Sigmoid colon (tissue), 4 donors: Measurements from ENCODE around the gene CCDC184.

Experiments
- POLR2A ChIP-seq, 2 donors: fragments of 450-650 bp; IDR thresholded peaks; one replicate each; pipeline ENCODE4 v1.6.1; 2016; ENCODE audit warnings: antibody characterized with exemption in 2 of 2, mild to moderate bottlenecking in 2 of 2, moderate library complexity in 2 of 2
- POLR2AphosphoS5 ChIP-seq, 4 donors: sonication (generic); formaldehyde crosslinking; IDR thresholded peaks; one replicate each; pipeline ENCODE4 v1.6.1; 2017; ENCODE audit warnings: antibody characterized with exemption in 4 of 4
- TF ChIP-seq, protein P1 (sequence below), 4 experiments: fragments of 450-650 bp in 3 of 4; fragments of 200-600 bp in 1 of 4; IDR thresholded peaks; one replicate each; pipeline ENCODE4 v1.5.1; 2016 to 2019; ENCODE audit warnings: antibody characterized with exemption in 4 of 4, mild to moderate bottlenecking in 3 of 4, moderate library complexity in 2 of 4

DNA sequence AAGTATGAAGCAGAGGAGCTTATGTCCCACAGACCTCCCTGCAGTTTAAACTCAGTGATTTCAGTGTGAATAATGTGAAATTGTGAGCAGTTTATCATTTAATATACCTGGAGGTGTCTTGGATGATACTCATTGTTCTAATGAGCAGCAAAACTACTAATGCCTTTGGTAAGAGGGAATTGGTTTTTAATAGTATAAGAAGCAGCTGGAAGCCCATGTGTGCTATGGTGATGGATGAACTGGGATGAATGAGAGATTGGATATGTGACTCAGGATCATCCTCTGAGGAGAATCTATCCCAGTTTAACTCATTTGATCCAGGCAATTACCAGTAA lies 7.1 kb upstream of the CCDC184 start:
- TF ChIP-seq POLR2A (IDR thresholded peaks at IDR 0.05) (no peak), POLR2AphosphoS5 (IDR thresholded peaks at IDR 0.05) (no peak)
- TF ChIP-seq, protein P1, sequence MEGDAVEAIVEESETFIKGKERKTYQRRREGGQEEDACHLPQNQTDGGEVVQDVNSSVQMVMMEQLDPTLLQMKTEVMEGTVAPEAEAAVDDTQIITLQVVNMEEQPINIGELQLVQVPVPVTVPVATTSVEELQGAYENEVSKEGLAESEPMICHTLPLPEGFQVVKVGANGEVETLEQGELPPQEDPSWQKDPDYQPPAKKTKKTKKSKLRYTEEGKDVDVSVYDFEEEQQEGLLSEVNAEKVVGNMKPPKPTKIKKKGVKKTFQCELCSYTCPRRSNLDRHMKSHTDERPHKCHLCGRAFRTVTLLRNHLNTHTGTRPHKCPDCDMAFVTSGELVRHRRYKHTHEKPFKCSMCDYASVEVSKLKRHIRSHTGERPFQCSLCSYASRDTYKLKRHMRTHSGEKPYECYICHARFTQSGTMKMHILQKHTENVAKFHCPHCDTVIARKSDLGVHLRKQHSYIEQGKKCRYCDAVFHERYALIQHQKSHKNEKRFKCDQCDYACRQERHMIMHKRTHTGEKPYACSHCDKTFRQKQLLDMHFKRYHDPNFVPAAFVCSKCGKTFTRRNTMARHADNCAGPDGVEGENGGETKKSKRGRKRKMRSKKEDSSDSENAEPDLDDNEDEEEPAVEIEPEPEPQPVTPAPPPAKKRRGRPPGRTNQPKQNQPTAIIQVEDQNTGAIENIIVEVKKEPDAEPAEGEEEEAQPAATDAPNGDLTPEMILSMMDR (IDR thresholded peaks at IDR 0.05) = no peak
